Thoracic aorta (tissue), 2 donors: Measurements from ENCODE around the gene SPDYE8. TPM values are rescaled to one million over a fixed set of nuclear protein-coding genes. Genes with fewer than 3 reads are reported as not detected.
"Not testable (repeated sequence)": the region's sequence is repeated elsewhere in the genome, so short reads cannot be mapped to it uniquely, and the experiment has no call there.

ENCODE experiments used
- ATAC-seq: fragments of 150-250 bp; one replicate; pipeline ENCODE4 v1.8.0; 2017; ENCODE audit warnings: low read depth; ENCODE audit not compliant: insufficient number of reproducible peaks, low FRiP score
- DNase-seq: peaks from one replicate; pipeline ENCODE4 v3.0.0-alpha.2; 2020; ENCODE audit warnings: low spot score
- H3K27ac ChIP-seq, 2 donors: fragments of 200-600 bp; sonication (generic); 1 replicate in 1 of 2; 2 replicates in 1 of 2; pipeline ENCODE4 v1.5.1; 2016; ENCODE audit warnings: mild to moderate bottlenecking in 2 of 2, moderate library complexity in 2 of 2
- H3K27me3 ChIP-seq: fragments of 200-600 bp; sonication (generic); replicated peaks from 2 replicates; pipeline ENCODE4 v1.6.0; 2016; ENCODE audit warnings: mild to moderate bottlenecking; ENCODE audit not compliant: insufficient read depth
- H3K36me3 ChIP-seq: fragments of 200-600 bp; sonication (generic); one replicate; pipeline ENCODE4 v1.5.1; 2016
- H3K4me1 ChIP-seq, 2 donors: fragments of 200-600 bp; sonication (generic); 1 replicate in 1 of 2; 2 replicates in 1 of 2; pipeline versions ENCODE4 v1.5.1 to v1.6.0; 2016; ENCODE audit warnings: low read depth in 2 of 2, mild to moderate bottlenecking in 1 of 2; ENCODE audit not compliant: control insufficient read depth in 1 of 2
- H3K4me3 ChIP-seq: fragments of 200-600 bp; sonication (generic); 2 replicates; pipeline ENCODE4 v1.5.1; 2016; ENCODE audit warnings: mild to moderate bottlenecking
- H3K9me3 ChIP-seq: fragments of 200-600 bp; sonication (generic); 2 replicates; pipeline ENCODE4 v1.5.1; 2016
- total RNA-seq, 2 donors: library from RNA; depleted of rRNA; stranded (reverse); fragments of >200 nt; gene quantifications; one replicate each; pipeline versions ENCODE4 v1.1.0 to v1.2.3, GENCODE V29; 2016

The SPDYE8 gene, protein sequence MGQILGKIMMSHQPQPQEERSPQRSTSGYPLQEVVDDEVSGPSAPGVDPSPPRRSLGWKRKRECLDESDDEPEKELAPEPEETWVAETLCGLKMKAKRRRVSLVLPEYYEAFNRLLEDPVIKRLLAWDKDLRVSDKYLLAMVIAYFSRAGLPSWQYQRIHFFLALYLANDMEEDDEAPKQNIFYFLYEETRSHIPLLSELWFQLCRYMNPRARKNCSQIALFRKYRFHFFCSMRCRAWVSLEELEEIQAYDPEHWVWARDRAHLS
- total RNA-seq: not detected

DNA sequence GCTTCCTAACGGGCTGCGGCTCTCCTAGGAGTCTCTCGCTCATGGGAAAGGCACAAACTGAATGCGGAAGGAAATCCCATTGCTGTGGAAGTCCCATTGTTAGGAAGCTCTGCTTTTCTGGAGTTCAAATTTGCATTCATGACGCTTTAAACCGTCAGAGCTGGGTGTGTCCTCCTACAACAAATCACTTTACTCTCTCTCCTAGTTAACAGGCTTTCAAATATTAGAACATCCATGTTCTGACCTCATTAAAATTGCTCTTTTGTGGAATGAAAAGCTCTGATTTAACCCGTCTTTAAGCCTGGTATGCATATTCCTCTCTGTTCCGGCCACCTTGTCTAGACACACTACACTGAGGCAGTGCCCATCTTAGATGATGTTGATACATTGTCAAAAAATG is at the start of gene SPDYE8:
TSS of gene SPDYE8 (minus strand) at position 101 of the 400 bp plus-strand sequence. CDS start 1,800 bp downstream, outside the sequence.
- not testable (repeated sequence) for H3K4me3 ChIP-seq, H3K27me3 ChIP-seq, ATAC-seq, H3K9me3 ChIP-seq, DNase-seq, H3K4me1 ChIP-seq, H3K36me3 ChIP-seq, H3K27ac ChIP-seq

- not testable (repeated sequence) for H3K27ac ChIP-seq, H3K9me3 ChIP-seq, H3K36me3 ChIP-seq, H3K4me1 ChIP-seq, ATAC-seq, H3K4me3 ChIP-seq, H3K27me3 ChIP-seq, DNase-seq
Measured at GRCh38 chr7:73057811-73058210, 28.2 kb upstream of the SPDYE8 start, which contains the start of gene SPDYE11. Gene SPDYE11 (minus strand): TSS chr7:73057911. CDS start chr7:73056111, 1,800 bp downstream.

DNA sequence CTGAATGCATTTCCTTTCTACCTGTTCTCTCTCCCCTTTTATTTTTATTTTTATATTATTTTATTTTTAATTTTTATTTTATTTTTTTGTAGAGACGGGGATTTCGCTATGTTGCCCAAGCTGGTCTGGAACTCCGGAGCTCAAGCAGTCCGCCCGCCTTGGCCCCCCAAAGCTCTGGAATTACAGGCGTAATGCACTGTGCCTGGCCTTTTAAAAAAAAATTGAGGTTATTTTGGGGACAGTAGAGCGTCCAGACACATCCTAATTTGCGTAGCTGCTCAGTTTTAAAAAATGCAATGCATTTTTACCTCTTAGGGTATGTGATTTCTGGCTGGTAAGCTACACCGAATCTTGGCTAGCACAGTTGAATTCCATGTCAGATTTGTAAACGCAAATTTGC is 23.1 kb downstream of the SPDYE8 start:
- H3K27ac ChIP-seq: peak overlapping the region in 1 of 2 donors; percentile 63
- not testable (repeated sequence) for ATAC-seq, H3K4me1 ChIP-seq, H3K9me3 ChIP-seq, H3K36me3 ChIP-seq, DNase-seq, H3K27me3 ChIP-seq
- H3K4me3 ChIP-seq: peak overlapping the region; percentile 59

GRCh38 chr7:73005693-73006447 is 23.7 kb downstream of the SPDYE8 start:
- not testable (repeated sequence) for H3K4me1 ChIP-seq

DNA sequence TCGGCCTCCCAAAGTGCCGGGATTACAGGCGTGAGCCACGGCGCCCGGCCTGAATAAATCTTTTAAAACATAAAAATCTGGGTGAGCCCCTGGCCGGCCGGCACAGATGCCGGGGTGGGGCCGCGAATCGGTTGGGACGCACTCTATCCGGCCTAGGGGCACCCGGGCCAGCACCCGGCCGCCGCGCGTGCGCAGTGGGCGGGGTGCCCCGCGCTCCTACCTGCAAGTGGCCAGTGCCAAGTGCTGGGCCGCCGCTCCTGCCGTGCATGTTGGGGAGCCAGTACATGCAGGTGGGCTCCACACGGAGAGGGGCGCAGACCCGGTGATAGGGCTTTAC is 24.2 kb downstream of the SPDYE8 start:
- H3K9me3 ChIP-seq, DNase-seq, H3K27me3 ChIP-seq, H3K36me3 ChIP-seq, H3K4me1 ChIP-seq: not testable (repeated sequence)
- H3K4me3 ChIP-seq: peak overlapping the region; percentile 76
- H3K27ac ChIP-seq: peak overlapping the region; percentile 74 to 83
- ATAC-seq: peak; percentile 85

More at GRCh38 chr7:73005693-73006447, 23.7 kb downstream of the SPDYE8 start:
- H3K27ac ChIP-seq: peak overlapping the region; percentile 74 to 83
- not testable (repeated sequence) for H3K9me3 ChIP-seq, H3K36me3 ChIP-seq, H3K27me3 ChIP-seq
- DNase-seq: peak; percentile 32
- peak; percentile 98 for ATAC-seq
- peak overlapping the region; percentile 76 for H3K4me3 ChIP-seq

GRCh38 chr7:72997887-72998468 is 31.6 kb downstream of the SPDYE8 start:
- not testable (repeated sequence) for H3K27me3 ChIP-seq, H3K36me3 ChIP-seq, H3K4me3 ChIP-seq, H3K9me3 ChIP-seq, ATAC-seq, H3K4me1 ChIP-seq, DNase-seq, H3K27ac ChIP-seq

DNA sequence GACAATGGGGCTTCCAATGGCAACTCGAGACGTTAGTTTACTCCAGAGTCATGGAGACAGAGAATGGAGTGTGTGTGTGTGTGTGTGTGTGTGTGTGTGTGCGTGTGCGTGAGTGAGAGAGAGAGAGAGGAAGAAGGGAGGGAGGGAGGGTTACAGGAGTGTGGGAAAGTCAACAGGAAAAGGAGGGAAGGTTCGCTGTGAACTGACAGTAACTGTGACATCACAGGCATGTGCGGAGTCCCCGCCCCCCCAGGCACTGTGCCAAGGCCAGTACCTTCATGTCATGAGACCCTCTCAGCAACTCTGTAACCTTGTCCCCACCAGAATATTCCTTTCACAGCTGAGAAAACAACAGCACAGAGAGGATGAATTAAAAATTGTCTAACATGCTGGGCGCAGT is 32.1 kb downstream of the SPDYE8 start:
- not testable (repeated sequence) for H3K36me3 ChIP-seq, ATAC-seq

DNA sequence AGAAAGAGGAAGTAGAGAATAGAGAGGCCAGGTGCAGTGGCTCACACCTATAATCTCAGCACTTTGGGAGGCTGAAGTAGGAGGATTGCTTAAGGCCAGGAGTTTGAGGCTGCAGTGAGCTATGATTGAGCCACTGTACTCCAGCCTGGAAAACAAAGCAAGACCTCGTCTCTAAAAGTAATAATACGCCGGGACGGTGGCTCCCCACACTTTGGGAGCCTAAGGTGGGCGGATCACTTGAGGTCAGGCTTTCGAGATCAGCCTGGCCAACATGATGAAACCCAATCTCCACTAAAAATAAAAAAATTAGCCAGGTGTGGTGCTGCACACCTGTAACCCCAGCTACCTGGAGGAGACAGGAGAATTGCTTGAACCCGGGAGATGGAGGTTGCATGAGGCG is 34.1 kb downstream of the SPDYE8 start:
- not testable (repeated sequence) for H3K36me3 ChIP-seq, DNase-seq, H3K9me3 ChIP-seq, ATAC-seq, H3K4me3 ChIP-seq, H3K27ac ChIP-seq, H3K27me3 ChIP-seq, H3K4me1 ChIP-seq

More for the DNA sequence above, 32.1 kb downstream of the SPDYE8 start:
- not testable (repeated sequence) for H3K9me3 ChIP-seq, H3K4me1 ChIP-seq, H3K27ac ChIP-seq, DNase-seq, H3K4me3 ChIP-seq, H3K27me3 ChIP-seq

DNA sequence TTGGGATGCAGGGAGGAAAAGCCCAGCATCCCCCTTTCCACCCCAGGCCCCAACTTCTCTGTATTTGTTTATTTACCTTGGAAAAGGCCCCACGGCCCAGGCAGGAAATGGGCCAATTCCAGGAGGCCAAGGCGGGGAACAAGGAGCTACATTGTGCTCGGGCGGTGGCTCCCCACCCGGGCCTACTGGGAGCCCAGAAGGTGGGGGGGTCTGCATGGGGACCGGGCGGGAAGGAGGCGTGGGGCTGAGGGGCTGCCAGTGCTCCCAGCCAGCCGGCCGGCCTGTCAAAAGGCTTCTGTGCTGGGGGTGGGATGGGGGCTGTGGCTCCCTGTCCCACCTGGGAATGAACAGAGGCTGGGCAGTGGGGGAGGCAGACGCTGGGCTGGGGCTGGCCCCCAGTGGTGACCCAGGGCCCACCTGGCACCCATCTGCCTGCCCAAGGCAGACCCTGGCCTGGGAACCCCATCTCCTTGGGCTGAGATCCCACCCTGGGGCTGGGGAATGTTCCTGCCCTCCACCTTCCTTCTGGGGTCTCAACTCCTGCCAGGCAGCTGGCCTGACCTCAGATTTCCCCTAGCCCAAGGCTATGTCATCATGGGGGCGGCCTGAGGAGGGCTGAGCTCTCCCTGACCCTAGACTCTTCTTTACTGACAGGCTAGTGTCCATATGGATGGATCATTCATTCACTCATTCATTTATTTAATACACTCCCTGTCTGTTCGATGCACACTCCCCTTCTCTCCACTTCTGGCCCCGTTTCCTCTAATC is 39.2 kb downstream of the SPDYE8 start:
- not testable (repeated sequence) for DNase-seq, H3K9me3 ChIP-seq, H3K27me3 ChIP-seq, H3K36me3 ChIP-seq, H3K4me1 ChIP-seq, H3K4me3 ChIP-seq, H3K27ac ChIP-seq
- peak; percentile 50 for ATAC-seq

DNA sequence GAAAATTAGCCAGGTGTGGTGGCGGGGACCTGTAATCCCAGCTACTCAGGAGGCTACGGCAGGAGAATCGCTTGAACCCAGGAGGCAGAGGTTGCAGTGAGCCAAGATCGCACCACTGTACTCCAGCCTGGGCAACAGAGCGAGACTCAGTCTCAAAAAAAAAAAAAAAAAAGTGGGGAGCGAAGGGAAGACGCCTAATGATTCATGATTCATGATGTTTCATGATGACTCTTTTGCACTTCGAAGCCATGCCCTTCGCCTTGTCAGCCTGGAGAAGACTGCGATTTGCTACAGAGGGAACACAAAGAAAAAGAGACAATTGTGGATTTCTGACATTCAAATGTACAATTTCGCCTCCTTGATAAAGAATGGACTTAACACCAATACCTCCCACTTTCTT is 47.5 kb downstream of the SPDYE8 start:
- not testable (repeated sequence) for ATAC-seq, H3K9me3 ChIP-seq, H3K4me1 ChIP-seq, H3K4me3 ChIP-seq, H3K27me3 ChIP-seq, H3K27ac ChIP-seq, H3K36me3 ChIP-seq, DNase-seq

DNA sequence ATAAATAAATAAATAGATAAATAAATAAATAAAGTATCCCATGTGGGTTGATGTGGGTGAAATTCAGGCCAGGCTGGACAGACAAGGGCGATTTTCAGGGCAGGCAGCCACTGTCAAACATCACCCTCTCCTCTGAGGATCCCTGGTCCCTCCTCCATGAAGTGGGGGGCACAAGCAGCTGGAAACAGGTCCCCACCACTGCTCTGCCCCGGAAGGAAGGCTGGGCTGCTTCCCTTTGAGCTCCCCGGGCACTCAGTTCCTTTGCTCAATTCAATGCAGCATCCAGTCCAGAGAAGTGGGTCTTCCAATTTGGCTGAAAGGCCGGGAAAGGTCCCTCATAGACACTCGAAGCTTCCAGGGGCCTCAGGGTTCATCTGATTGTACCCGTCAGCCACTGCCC is 49.2 kb downstream of the SPDYE8 start:
- H3K27me3 ChIP-seq, H3K4me1 ChIP-seq, H3K9me3 ChIP-seq, H3K4me3 ChIP-seq, ATAC-seq, H3K36me3 ChIP-seq, DNase-seq, H3K27ac ChIP-seq: not testable (repeated sequence)

DNA sequence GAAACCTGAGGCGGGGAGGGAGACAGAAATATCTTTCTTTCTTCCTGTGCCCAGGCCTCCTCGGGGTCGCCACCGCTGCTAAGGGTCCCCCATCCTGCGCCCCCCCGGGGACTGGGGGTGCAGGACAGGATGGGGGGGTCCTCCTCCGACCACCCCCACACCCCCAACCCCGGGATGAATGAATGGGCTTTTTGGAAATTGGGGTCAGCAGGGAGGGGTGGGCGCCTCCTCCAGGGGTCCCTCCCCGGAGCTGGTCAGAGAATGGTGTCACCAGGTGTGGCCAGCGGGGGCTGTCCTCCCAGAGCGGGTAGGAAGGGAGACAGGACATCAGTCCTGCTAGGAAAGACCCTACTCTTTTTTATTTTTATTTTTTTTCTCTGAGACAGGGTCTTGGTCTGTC is 53.1 kb downstream of the SPDYE8 start:
- H3K4me1 ChIP-seq, H3K36me3 ChIP-seq, ATAC-seq, H3K4me3 ChIP-seq, H3K27ac ChIP-seq, DNase-seq, H3K27me3 ChIP-seq, H3K9me3 ChIP-seq: not testable (repeated sequence)
